ENCODE data around the gene CCNY.

CCNY gene

GRCh38 chr10:35568483-35569015 lies 232.2 kb downstream of the CCNY start:
- no peak for DNase-seq

- DNase-seq = no peak
Observed at GRCh38 chr10:35569111-35569707, 232.9 kb downstream of the CCNY start.

- no peak for DNase-seq
Observed at GRCh38 chr10:35569836-35570235, 233.5 kb downstream of the CCNY start.

GRCh38 chr10:35570397-35570796 lies 234.1 kb downstream of the CCNY start:
- DNase-seq = no peak

GRCh38 chr10:35572583-35572982 lies 236.3 kb downstream of the CCNY start:
- no peak for DNase-seq

- DNase-seq = no peak
Observed at GRCh38 chr10:35573796-35574195, 237.5 kb downstream of the CCNY start.

- DNase-seq = no peak
Observed at GRCh38 chr10:35574924-35575352, 238.6 kb downstream of the CCNY start.

- no peak for DNase-seq
Observed at GRCh38 chr10:35575640-35576039, 239.3 kb downstream of the CCNY start.

- no peak for DNase-seq
Observed at GRCh38 chr10:35576730-35577129, 240.4 kb downstream of the CCNY start.

GRCh38 chr10:35577926-35578617 lies 241.8 kb downstream of the CCNY start:
- no peak for DNase-seq

- no peak for DNase-seq
Observed at GRCh38 chr10:35578618-35578956, 242.3 kb downstream of the CCNY start.

GRCh38 chr10:35579116-35579515 lies 242.8 kb downstream of the CCNY start:
- no peak for DNase-seq

- no peak for DNase-seq
Observed at GRCh38 chr10:35579726-35580422, 243.6 kb downstream of the CCNY start.

- no peak for DNase-seq
Observed at GRCh38 chr10:35580423-35580770, 244.1 kb downstream of the CCNY start.

- no peak for DNase-seq
Observed at GRCh38 chr10:35581655-35582054, 245.3 kb downstream of the CCNY start.

- DNase-seq = no peak
Observed at GRCh38 chr10:35584946-35585345, 248.6 kb downstream of the CCNY start.

- no peak for DNase-seq
Observed at GRCh38 chr10:35585356-35585755, 249.0 kb downstream of the CCNY start.

- DNase-seq = no peak
Observed at GRCh38 chr10:35585903-35586535, 249.7 kb downstream of the CCNY start.

- no peak for DNase-seq
Observed at GRCh38 chr10:35588836-35589235, 252.5 kb downstream of the CCNY start.

- DNase-seq = no peak
Observed at GRCh38 chr10:35592441-35592840, 256.1 kb downstream of the CCNY start.

GRCh38 chr10:35594115-35595079 lies 258.1 kb downstream of the CCNY start:
- DNase-seq = no peak

GRCh38 chr10:35595106-35595505 lies 258.8 kb downstream of the CCNY start:
- DNase-seq = no peak
